Measurements from ENCODE around the gene NFAM1.

Gene NFAM1

GRCh38 chr22:42340150-42340549 lies 92.1 kb downstream of the NFAM1 start:
- H3K27ac ChIP-seq = no peak overlapping the region
- TF ChIP-seq, protein P1, sequence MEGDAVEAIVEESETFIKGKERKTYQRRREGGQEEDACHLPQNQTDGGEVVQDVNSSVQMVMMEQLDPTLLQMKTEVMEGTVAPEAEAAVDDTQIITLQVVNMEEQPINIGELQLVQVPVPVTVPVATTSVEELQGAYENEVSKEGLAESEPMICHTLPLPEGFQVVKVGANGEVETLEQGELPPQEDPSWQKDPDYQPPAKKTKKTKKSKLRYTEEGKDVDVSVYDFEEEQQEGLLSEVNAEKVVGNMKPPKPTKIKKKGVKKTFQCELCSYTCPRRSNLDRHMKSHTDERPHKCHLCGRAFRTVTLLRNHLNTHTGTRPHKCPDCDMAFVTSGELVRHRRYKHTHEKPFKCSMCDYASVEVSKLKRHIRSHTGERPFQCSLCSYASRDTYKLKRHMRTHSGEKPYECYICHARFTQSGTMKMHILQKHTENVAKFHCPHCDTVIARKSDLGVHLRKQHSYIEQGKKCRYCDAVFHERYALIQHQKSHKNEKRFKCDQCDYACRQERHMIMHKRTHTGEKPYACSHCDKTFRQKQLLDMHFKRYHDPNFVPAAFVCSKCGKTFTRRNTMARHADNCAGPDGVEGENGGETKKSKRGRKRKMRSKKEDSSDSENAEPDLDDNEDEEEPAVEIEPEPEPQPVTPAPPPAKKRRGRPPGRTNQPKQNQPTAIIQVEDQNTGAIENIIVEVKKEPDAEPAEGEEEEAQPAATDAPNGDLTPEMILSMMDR (IDR thresholded peaks at IDR 0.05) = no peak
- TF ChIP-seq ZFX (IDR thresholded peaks at IDR 0.05; ENCODE audit: borderline replicate concordance) = no peak

- no peak for TF ChIP-seq ZFX (IDR thresholded peaks at IDR 0.05; ENCODE audit: borderline replicate concordance)
- TF ChIP-seq, protein P1 (IDR thresholded peaks at IDR 0.05) = no peak
- H3K27ac ChIP-seq = no peak overlapping the region
Measured at GRCh38 chr22:42338479-42338878, 93.7 kb downstream of the NFAM1 start.

- TF ChIP-seq ZFX (IDR thresholded peaks at IDR 0.05; ENCODE audit: borderline replicate concordance) = no peak
- TF ChIP-seq, protein P1 (IDR thresholded peaks at IDR 0.05) = no peak
- no peak overlapping the region for H3K27ac ChIP-seq
Measured at GRCh38 chr22:42337356-42337755, 94.8 kb downstream of the NFAM1 start.

- no peak for TF ChIP-seq ZFX (IDR thresholded peaks at IDR 0.05; ENCODE audit: borderline replicate concordance)
- TF ChIP-seq, protein P1 (IDR thresholded peaks at IDR 0.05) = no peak
Measured at GRCh38 chr22:42336527-42337227, 95.5 kb downstream of the NFAM1 start.

GRCh38 chr22:42335839-42336378 lies 96.3 kb downstream of the NFAM1 start:
- TF ChIP-seq, protein P1 (IDR thresholded peaks at IDR 0.05) = no peak
- no peak for TF ChIP-seq ZFX (IDR thresholded peaks at IDR 0.05; ENCODE audit: borderline replicate concordance)
- H3K27ac ChIP-seq = no peak overlapping the region

More at GRCh38 chr22:42336527-42337227, 95.5 kb downstream of the NFAM1 start:
- H3K27ac ChIP-seq = no peak overlapping the region

GRCh38 chr22:42334875-42335512 lies 97.2 kb downstream of the NFAM1 start:
- no peak overlapping the region for H3K27ac ChIP-seq
- no peak for TF ChIP-seq ZFX (IDR thresholded peaks at IDR 0.05; ENCODE audit: borderline replicate concordance)
- TF ChIP-seq, protein P1 (IDR thresholded peaks at IDR 0.05) = no peak

DNA sequence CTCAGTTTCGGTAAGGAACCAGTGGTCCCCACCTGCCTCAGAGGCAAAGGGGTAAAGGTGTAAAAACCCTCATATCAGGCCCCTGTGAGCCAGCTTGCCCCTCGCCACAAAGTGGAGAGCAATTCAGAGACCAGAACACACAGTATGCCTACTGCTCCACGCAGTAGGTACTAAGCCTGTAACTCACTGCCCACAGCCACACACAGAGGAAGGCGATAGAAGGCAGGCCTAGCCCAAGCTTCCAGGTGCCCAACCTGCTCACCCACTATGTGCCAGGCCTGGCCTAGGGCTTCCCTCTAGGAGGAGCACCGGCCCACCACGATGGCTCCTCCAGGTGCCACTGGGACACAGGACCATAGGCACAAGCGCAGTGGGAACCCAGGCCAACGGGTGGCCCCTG lies 98.7 kb downstream of the NFAM1 start:
- TF ChIP-seq, protein P1 (IDR thresholded peaks at IDR 0.05) = no peak
- no peak for TF ChIP-seq ZFX (IDR thresholded peaks at IDR 0.05; ENCODE audit: borderline replicate concordance)
- H3K27ac ChIP-seq = no peak overlapping the region

All from 22Rv1 (cell line).